Activated CD4-positive, alpha-beta T cell treated with anti-CD3 and anti-CD28 coated beads, Interleukin-10, Interleukin-2, amounts not matched to agents 100 ng/mL and 50 ng/mL, durations not matched to agents 16 hours and 8 hours (primary cell): ENCODE results near the gene GATA5.
"Not testable (repeated sequence)": the region's sequence is repeated elsewhere in the genome, so short reads cannot be mapped to it uniquely, and the experiment has no call there.

Source experiments
- DNase-seq: peaks from one replicate; pipeline ENCODE4 v3.0.0-alpha.2; 2020

The GATA5 gene

DNA sequence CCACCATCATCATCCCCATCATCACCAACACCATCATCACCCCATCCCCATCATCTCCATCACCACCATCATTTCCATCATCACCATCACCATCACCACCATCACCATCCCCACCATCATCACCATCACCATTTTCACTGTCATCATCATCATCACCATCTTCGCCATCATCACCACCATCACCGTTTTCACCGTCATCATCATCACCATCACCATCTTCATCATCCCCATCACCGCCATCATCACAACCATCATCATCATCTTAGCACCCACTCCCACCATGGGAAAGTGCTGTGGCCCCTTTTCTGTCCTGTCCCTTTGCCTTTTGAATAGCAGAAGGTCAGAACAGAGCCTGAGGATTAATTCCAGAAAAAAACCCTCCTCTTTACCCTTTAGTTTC lies 28.5 kb upstream of the GATA5 start:
- no peak for DNase-seq

GRCh38 chr20:62503401-62504178 lies 27.8 kb upstream of the GATA5 start:
- no peak for DNase-seq

- DNase-seq, result no peak
These were observed 26.8 kb upstream of the GATA5 start for GRCh38 chr20:62502496-62503095.

- DNase-seq, result peak; percentile 92
These were observed 26.2 kb upstream of the GATA5 start for GRCh38 chr20:62501801-62502495.

DNA sequence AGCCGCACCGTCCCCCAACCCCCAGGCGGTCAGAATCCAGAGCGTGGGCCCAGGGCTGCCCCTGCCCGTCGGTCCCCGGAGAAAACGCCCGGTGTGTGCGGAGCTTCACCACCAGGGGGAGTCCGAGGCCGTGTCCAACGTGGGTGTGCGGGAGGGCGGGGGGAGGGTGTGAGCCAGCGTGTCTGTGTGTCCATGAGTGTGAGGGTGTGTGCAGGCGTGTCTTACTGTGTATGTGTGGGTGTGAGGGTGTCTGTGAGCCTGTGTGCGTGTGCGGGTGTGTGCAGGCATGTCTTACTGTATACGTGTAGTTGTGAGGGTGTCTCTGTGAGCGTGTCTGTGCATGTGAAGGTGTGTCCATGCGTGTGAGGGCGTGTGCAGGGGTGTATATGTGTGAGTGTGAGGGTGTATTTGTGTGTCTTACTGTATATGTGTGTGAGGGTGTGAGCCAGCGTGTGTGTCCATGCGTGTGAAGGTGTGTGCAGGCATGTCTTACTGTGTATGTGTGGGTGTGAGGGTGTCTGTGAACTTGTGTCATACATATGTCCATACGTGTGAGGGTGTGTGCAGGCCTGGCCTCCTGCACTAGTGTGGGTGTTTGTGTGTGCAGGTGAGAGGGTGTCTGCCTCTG lies 24.6 kb upstream of the GATA5 start:
- DNase-seq, result peak; percentile 80

- no peak for DNase-seq
These were observed 24.0 kb upstream of the GATA5 start for GRCh38 chr20:62499758-62500236.

DNA sequence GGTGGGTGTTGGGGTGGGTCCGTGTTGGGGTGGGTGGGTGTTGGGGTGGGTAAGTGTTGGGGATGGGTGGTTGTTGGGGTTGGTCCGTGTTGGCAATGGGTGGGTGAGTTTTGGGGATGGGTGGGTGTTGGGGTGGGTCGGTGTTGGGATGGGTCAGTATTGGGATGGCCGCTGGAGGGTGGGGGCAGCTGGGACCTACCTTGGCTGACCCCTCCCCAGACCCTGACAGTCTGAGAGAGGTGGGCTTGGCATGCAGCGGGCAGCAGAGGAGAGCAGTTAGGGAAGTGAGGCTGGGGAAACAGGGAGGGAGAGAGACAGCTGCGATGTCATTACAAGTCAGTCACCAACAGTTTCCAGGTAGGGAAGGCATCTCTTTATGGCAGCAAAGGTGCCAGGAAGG lies 23.1 kb upstream of the GATA5 start:
- no peak for DNase-seq

DNA sequence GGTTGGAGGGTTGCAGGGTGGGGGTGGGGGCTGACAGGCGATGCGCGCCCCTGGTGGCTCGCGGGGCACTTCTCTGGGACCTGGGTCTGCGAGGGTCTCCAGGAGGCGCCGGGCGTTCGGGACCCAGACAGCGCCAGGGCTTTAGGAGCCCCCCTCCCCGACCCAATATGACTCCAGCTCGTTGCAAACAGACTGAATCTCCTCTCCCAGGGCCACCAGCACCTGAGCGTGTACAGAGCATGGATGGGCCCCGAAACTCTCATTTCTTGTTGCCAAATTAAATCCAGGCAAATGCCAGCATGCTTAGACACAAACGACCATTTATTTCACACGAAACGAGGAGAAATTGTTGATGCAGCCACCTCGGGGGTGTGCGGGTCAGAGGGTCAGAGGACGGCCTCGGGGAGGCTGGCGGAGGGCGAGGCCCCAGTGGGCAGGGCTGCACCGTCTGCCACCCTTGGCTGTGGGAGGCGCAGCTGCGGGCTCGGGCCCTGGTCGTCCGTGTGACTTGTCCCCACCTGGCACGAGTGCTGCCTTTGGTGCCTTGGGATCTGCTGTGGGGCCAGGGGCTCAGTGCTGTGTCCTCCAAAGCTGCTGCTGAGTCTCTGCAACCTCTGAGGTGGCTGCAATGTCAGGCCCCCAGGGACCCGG lies 20.9 kb upstream of the GATA5 start:
- no peak for DNase-seq

GRCh38 chr20:62495749-62496567 lies 20.2 kb upstream of the GATA5 start:
- DNase-seq, result no peak

- DNase-seq, result no peak
These were observed 19.4 kb upstream of the GATA5 start for GRCh38 chr20:62494980-62495748.

- no peak for DNase-seq
These were observed 18.7 kb upstream of the GATA5 start for GRCh38 chr20:62494537-62494936.

DNA sequence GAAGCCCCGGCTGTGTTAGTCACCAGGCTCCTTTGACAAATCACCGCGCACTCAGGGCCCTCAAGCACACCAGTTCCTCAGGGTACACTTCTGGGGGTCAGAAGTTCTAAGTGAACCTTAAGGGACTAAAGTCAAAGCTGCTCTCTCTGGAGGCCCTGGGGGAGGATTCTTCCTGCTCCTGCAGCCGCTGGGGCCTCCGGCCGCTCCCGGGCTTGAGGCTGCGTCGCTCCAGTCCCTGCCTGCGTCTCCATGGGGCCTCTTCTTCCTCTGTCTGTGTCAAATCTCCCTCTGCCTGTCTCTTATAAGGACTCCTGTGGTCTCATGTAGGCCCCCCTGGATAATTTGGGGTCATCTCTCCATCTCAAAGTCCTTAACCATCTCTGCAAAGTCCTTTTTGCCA lies 18.1 kb upstream of the GATA5 start:
- no peak for DNase-seq

GRCh38 chr20:62493253-62493885 lies 17.6 kb upstream of the GATA5 start:
- DNase-seq, result no peak

GRCh38 chr20:62492711-62493110 lies 16.9 kb upstream of the GATA5 start:
- no peak for DNase-seq

DNA sequence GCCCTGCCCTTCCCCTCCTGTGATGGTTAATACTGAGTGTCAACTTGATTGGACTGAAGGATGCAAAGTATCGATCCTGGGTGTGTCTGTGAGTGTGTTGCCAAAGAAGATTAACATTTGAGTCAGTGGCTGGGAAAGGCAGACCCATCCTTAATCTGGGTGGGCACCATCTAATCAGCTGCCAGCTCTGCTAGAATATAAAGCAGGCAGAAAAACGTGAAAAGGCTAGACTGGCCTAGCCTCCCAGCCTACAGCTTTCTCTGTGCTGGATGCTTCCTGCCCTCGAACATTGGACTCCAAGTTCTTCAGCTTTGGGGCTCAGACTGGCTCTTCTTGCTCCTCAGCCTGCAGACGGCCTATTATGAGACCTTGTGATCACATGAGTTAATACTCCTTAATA lies 15.0 kb upstream of the GATA5 start:
- DNase-seq, result not testable (repeated sequence)

GRCh38 chr20:62489932-62490263 lies 14.1 kb upstream of the GATA5 start:
- DNase-seq, result no peak

- no peak for DNase-seq
These were observed 13.6 kb upstream of the GATA5 start for GRCh38 chr20:62489186-62489931.

DNA sequence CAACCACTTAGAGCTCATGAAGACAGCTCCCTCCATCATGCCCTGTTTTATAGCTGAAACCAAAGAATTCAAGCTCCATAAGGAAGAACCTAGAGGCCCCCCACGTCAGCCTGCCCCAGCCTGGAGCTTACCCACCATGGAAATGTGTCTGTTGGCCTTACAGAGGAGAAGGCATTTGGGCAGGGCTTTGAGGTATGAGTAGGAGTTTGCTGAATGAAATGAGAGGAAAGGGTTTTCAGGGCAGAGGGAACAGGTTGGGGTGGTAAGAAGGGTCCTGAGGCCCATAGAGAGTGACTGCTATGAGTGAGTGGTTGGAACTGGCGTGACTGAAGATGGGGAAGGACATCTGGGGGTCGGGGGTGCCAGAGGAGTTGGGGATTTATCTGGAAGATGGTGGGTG lies 12.7 kb upstream of the GATA5 start:
- no peak for DNase-seq

GRCh38 chr20:62487561-62488354 lies 12.0 kb upstream of the GATA5 start:
- no peak for DNase-seq
